Measurements from ENCODE around the gene MXRA8. TPM values are rescaled to one million over a fixed set of nuclear protein-coding genes. Genes with fewer than 3 reads are reported as not detected.
A peak's percentile ranks its signal among the peaks of the same experiment; 100 is the strongest.

The MXRA8 gene
- total RNA-seq, 1 donor from 2014 or later, result 24.3 TPM

DNA sequence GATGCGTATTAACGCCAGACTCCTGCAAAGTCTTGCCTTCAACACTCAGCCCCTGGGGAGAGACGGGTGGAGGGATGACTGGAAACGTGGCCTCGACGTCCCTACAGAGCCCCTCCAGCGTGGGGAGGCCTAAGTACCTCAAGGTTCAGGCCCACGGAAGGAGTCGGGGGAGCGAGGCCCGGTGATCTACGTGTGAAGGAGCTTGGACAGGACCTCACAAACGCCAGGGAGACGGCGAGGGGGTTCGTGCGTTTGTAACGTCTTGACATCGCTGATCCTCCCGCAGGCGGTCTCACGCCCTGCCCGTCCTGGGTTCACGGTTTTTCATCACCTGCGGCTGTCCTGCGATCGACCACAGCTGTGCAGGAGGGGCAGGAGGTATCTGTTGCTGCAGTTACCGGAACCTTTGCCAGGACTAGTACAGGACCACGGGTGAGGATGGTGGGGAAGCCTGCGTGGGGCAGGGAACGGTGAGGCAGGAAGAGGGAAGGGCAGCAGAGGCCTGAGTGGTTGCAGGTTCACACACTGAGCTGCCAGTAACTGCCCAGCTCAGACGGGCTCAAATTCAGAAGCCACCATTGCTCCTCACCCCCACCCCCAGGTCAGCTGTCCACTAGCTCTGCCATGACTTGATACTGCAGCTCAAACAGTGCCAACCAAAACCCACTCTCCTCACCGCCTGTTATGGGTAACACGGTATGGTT is 41.7 kb upstream of the MXRA8 start:
- Mint-ChIP-seq H3K9me3 (ENCODE audit: low read depth) (no peaks in the 10 kb centered on the region), H3K36me3 (ENCODE audit: insufficient read depth) (peaks cover 24% of the 10 kb centered on the region), H3K4me1 (ENCODE audit: low read depth) (peaks cover 16% of the 10 kb centered on the region), H3K27me3 (no peaks in the 10 kb centered on the region), H3K27ac (peak overlapping the region; percentile 88), H3K4me3 (ENCODE audit: low read depth) (peak overlapping the region; percentile 89)
- DNase-seq (ENCODE audit: low spot score, unreplicated experiment), result no peak
- TF ChIP-seq, protein P1, sequence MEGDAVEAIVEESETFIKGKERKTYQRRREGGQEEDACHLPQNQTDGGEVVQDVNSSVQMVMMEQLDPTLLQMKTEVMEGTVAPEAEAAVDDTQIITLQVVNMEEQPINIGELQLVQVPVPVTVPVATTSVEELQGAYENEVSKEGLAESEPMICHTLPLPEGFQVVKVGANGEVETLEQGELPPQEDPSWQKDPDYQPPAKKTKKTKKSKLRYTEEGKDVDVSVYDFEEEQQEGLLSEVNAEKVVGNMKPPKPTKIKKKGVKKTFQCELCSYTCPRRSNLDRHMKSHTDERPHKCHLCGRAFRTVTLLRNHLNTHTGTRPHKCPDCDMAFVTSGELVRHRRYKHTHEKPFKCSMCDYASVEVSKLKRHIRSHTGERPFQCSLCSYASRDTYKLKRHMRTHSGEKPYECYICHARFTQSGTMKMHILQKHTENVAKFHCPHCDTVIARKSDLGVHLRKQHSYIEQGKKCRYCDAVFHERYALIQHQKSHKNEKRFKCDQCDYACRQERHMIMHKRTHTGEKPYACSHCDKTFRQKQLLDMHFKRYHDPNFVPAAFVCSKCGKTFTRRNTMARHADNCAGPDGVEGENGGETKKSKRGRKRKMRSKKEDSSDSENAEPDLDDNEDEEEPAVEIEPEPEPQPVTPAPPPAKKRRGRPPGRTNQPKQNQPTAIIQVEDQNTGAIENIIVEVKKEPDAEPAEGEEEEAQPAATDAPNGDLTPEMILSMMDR (IDR thresholded peaks at IDR 0.05; ENCODE audit: unreplicated experiment), result no peak

DNA sequence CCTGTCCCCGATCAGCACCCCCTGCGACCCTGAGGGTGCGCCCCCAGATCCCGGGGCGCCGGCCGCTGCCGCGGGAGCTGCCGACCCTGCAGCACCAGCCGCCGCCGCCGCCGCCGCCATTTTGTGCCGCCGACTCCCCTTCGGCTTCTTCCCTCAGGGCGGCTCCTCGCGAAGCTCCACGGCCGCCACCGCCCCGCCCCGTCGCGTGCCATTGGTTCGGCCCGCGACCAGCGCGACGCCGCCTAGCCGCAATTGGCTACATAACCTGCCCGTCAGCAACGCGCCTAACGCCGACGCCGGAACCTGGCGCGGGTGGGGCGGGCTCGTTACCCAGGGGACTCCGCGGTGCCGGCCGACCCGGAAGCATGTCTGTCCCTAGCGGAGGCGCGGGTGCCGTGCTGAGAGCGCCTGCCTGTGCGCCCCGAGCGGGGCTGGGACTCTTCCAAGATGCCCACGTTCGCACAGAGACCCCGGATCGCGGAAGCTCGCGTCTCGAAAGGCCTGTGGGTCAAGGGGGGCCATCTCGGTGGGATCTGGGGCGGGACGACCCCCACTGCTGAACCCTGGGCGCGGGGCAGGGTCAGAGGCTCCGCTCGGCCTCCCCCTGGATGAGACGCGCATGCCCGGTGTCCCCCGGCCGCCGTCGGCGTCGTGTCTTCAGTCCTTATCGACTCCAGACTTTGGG is 41.0 kb upstream of the MXRA8 start, which contains the start of gene CCNL2:
Gene CCNL2 (minus strand): TSS at position 149 of the 685 bp plus-strand sequence. CDS start 29 bp downstream, at position 120.
- Mint-ChIP-seq H3K27ac (peak within 1 kb of the TSS; percentile 89), H3K4me3 (ENCODE audit: low read depth) (peak within 1 kb of the TSS; percentile 89), H3K9me3 (ENCODE audit: low read depth) (no peaks in the 10 kb centered on the region), H3K36me3 (ENCODE audit: insufficient read depth) (peaks cover 25% of the 10 kb centered on the region), H3K4me1 (ENCODE audit: low read depth) (peaks cover 16% of the 10 kb centered on the region), H3K27me3 (no peaks in the 10 kb centered on the region)
- peak; percentile 99 for DNase-seq (ENCODE audit: low spot score, unreplicated experiment)
- TF ChIP-seq, protein P1 (IDR thresholded peaks at IDR 0.05; ENCODE audit: unreplicated experiment), result peak; percentile 63

DNA sequence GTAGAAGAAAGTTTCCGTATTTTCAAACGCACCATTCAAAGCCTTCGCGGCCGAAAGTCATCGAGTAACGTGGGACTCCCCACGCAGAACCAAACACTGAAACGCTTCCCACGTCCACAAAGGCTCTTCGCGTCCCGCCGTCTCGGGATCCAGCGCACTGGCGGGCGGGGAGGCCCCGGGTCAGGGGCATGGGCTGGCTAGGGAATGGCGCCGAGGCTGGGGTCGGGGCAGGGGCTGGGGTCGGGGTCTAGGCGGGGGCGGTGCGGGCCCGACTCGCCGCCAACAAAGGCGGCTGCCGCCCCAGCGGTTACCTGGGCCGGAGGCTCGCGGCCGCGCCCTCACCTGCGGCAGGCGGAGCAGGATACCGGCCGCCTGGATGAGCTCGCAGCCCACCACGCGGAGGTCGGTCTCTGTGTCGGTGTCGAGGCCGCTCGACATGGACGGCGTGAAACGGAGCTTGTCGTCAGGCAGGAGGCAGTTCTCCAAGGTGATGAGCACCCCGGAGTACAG is 40.4 kb upstream of the MXRA8 start:
- H3K4me3 Mint-ChIP-seq (ENCODE audit: low read depth), result peak overlapping the region; percentile 89
- H3K36me3 Mint-ChIP-seq (ENCODE audit: insufficient read depth), result peaks cover 26% of the 10 kb centered on the region
- no peak for DNase-seq (ENCODE audit: low spot score, unreplicated experiment)
- no peaks in the 10 kb centered on the region for H3K9me3 Mint-ChIP-seq (ENCODE audit: low read depth)
- H3K27ac Mint-ChIP-seq, result peak overlapping the region; percentile 89
- H3K4me1 Mint-ChIP-seq (ENCODE audit: low read depth), result peaks cover 16% of the 10 kb centered on the region
- TF ChIP-seq, protein P1 (IDR thresholded peaks at IDR 0.05; ENCODE audit: unreplicated experiment), result no peak
- H3K27me3 Mint-ChIP-seq, result no peaks in the 10 kb centered on the region

DNA sequence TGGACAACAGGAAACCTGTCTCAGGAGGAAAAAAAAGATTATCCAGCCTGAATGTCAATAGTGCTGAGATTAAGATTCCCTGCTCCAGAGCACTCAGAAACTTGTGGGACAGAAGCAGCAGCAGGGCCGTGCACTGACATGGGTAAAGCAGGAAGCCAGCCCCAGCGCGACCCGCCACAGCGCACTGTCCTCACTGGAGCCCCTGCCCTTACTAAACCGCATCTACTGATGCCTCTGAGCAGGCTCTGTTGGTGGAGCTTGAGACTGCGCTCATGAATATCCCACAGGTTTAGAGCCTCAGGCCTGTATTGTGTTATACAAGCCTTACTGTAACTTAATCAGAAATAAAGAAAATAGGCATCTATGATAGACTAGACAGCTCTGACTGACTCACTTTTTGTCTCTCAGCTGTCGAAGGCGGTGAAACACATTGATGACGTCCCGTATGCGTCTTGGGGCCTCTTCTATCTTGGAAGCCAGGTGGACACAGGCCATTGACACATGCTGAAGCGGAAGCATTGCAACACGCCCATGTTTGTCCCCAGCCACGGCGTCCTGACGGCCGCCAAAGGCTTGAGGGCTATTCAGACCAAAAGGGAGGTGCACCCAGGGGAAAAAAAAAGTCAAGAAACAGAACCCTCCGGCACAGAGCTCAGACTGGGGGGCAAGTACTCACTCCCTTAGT is 39.6 kb upstream of the MXRA8 start:
- Mint-ChIP-seq H3K4me3 (ENCODE audit: low read depth) (peak overlapping the region; percentile 89), H3K27ac (peak overlapping the region; percentile 89), H3K36me3 (ENCODE audit: insufficient read depth) (peaks cover 23% of the 10 kb centered on the region), H3K9me3 (ENCODE audit: low read depth) (no peaks in the 10 kb centered on the region), H3K4me1 (ENCODE audit: low read depth) (peaks cover 16% of the 10 kb centered on the region), H3K27me3 (no peaks in the 10 kb centered on the region)
- TF ChIP-seq, protein P1 (IDR thresholded peaks at IDR 0.05; ENCODE audit: unreplicated experiment), result no peak
- no peak for DNase-seq (ENCODE audit: low spot score, unreplicated experiment)

DNA sequence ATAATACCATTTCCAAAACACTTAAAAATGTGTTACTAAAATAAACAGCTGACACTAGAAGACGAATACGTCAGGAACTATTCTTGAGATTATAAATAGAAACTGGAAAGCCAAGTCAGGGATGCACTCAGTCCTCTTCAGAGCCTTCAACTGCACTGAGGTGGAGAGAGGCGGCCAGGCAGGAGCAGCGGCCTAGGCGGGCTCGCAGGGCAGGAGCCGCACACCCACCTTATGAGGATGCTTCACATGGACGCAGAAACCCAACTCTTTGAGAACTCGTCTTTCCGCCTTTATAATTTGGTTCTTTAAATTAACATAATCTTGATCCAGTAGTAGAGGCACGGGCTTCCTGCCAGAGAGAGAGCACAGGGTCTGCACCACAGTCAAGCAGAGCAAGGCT is 36.8 kb upstream of the MXRA8 start:
- no peak for DNase-seq (ENCODE audit: low spot score, unreplicated experiment)
- no peaks in the 10 kb centered on the region for H3K27me3 Mint-ChIP-seq
- H3K9me3 Mint-ChIP-seq (ENCODE audit: low read depth), result no peaks in the 10 kb centered on the region
- no peak overlapping the region for H3K4me3 Mint-ChIP-seq (ENCODE audit: low read depth)
- no peak overlapping the region for H3K27ac Mint-ChIP-seq
- TF ChIP-seq, protein P1 (IDR thresholded peaks at IDR 0.05; ENCODE audit: unreplicated experiment), result no peak
- H3K36me3 Mint-ChIP-seq (ENCODE audit: insufficient read depth), result peaks cover 31% of the 10 kb centered on the region
- H3K4me1 Mint-ChIP-seq (ENCODE audit: low read depth), result peaks cover 11% of the 10 kb centered on the region

All from progenitor cell of endocrine pancreas (in vitro differentiated cells).